A673 (cell line): Measurements from ENCODE around the gene PIP4K2C.

Experiments
- EZH2 ChIP-seq: fragments of 200-600 bp; sonication (generic); IDR thresholded peaks from 2 replicates; pipeline ENCODE4 v1.6.1; 2017; ENCODE audit warnings: borderline replicate concordance, low read depth, mild to moderate bottlenecking, mixed read lengths, antibody characterized with exemption, low read length; ENCODE audit not compliant: poor library complexity, severe bottlenecking
- TF ChIP-seq, protein P1 (sequence below): fragments of 300-800, 200-600 bp; sonication (generic); conservative IDR thresholded peaks from 2 replicates; pipeline ENCODE4 v1.5.1; 2017; ENCODE audit warnings: low read depth, mild to moderate bottlenecking, antibody characterized with exemption, low read length, moderate library complexity, mixed read lengths

GRCh38 chr12:57577981-57578758 lies 12.8 kb upstream of the PIP4K2C start:
- no peak for TF ChIP-seq EZH2
- TF ChIP-seq, protein P1, sequence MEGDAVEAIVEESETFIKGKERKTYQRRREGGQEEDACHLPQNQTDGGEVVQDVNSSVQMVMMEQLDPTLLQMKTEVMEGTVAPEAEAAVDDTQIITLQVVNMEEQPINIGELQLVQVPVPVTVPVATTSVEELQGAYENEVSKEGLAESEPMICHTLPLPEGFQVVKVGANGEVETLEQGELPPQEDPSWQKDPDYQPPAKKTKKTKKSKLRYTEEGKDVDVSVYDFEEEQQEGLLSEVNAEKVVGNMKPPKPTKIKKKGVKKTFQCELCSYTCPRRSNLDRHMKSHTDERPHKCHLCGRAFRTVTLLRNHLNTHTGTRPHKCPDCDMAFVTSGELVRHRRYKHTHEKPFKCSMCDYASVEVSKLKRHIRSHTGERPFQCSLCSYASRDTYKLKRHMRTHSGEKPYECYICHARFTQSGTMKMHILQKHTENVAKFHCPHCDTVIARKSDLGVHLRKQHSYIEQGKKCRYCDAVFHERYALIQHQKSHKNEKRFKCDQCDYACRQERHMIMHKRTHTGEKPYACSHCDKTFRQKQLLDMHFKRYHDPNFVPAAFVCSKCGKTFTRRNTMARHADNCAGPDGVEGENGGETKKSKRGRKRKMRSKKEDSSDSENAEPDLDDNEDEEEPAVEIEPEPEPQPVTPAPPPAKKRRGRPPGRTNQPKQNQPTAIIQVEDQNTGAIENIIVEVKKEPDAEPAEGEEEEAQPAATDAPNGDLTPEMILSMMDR: no peak
